Right ventricle myocardium inferior (tissue), 1 donor: ENCODE data around the gene FAHD1. TPM values are rescaled to one million over a fixed set of nuclear protein-coding genes. Genes with fewer than 3 reads are reported as not detected.
A peak's percentile ranks its signal among the peaks of the same experiment; 100 is the strongest.

Experiments used
- ATAC-seq: fragments of 200-7000 bp; cut with Tn5 transposase; one replicate; pipeline ENCODE4 v1.9.1; 2020; ENCODE audit warnings: mild to moderate bottlenecking, moderate library complexity
- DNase-seq: peaks from one replicate; pipeline ENCODE4 v3.0.0; 2021; ENCODE audit errors: missing footprints
- intact Hi-C: fragments of 100-400 bp; cut with DNase I; formaldehyde crosslinking; loops from one replicate; pipeline ENCODE4 v1.11.0; 2022
- total RNA-seq: library from RNA; stranded (reverse); fragmentation: NEBNext Ultra II Directional; extraction: Animal tissue kit (Norgen Biotek cat#: 25700); gene quantifications from one replicate; pipeline ENCODE4 v1.2.1, GENCODE V29; 2021
- donor health status: DM: no; HTN: yes; CAD: no; lungs with severe emphysema.

Gene FAHD1
- total RNA-seq, 1 donor from 2014 or later, result 28.3 TPM

DNA sequence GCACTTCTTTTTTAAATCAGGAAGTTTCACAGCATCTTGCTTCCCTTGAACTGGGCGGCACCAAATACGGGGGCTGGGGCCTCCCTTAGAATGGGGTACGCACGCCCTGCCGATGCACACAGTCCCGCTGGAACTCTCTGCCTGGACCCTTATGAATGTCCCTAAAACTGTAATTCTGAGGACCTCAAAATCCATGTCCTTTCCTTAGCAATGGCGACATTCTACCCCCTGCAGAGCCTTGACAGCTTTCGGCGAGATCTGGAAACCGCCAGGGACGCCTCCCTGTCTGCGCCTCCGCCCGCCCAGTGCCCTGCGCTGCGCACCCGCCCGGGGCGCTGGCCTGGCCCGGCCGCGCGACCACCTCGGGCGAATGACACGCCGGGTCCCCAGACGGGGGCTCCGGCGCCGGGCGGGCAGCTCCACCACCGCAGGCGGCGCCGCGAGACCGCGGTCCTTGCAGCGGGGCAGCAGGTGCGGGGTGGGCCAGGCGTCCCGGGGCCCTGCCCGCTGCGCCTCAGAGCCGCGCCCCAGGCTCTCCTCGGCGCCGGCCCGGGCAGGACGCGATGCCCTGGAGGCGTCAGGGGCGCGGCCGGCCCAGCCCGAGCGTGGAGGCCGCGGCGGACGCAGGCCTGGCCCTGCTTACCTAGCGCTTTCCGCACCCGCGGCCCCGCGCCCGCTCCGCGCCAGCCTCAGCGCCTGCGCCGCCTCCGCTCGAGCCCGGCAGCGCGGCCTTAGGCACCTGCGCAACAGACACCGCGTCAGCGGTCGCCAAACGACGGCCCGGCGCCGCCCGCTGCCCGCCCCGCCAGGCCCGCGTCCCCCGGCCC, 929 bp upstream of the FAHD1 start:
- peak; percentile 8 for ATAC-seq
- DNase-seq, result no peak
- intact Hi-C loops, result loop anchor here (5.0 kb wide), 1 partner anchor 214 kb away; the partner anchor contains the start of genes CRAMP1 and IFT140

DNA sequence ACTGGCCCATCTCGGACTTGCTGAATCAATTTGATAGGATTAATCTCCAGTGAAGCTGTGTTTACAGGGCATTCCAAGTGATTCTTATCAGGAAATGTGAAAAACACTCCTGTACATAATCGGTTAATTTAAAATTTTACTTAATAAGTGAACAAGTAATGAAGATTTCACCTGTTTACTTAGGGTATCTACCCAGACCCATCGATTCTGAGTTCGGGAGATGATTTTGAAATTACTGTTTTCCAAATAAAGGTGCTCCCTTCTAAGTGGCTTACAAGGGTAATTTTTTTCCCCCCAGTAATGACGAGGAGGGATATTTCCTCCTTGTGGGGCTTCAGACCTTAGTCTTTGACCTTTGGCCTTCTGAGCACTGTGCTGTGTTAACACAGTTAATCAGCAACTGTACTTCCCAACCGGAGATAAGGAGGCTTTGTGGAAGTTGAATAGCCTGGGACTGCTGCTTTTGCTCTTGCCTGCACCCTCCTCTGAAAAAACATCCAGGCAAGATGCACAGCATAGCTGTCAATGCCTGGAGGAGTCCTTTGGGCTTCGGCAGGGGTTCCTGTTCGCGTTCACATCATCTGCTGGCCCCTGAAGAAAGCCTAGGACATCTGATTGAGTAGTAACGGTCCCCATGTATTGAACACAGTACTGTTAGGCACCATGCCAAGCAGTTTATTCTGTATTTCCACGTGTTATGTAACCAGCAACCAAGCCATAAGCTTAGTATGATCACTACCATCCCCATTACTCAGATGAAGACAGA, 1.8 kb downstream of the FAHD1 start:
- no peak for ATAC-seq
- DNase-seq, result no peak
- intact Hi-C loops, result loop anchor here (5.0 kb wide), 1 partner anchor 217 kb away; the partner anchor contains the start of genes CRAMP1 and IFT140

GRCh38 chr16:1830213-1830612, 3.2 kb downstream of the FAHD1 start:
- ATAC-seq, result no peak
- intact Hi-C loops, result no loop called here
- no peak for DNase-seq

DNA sequence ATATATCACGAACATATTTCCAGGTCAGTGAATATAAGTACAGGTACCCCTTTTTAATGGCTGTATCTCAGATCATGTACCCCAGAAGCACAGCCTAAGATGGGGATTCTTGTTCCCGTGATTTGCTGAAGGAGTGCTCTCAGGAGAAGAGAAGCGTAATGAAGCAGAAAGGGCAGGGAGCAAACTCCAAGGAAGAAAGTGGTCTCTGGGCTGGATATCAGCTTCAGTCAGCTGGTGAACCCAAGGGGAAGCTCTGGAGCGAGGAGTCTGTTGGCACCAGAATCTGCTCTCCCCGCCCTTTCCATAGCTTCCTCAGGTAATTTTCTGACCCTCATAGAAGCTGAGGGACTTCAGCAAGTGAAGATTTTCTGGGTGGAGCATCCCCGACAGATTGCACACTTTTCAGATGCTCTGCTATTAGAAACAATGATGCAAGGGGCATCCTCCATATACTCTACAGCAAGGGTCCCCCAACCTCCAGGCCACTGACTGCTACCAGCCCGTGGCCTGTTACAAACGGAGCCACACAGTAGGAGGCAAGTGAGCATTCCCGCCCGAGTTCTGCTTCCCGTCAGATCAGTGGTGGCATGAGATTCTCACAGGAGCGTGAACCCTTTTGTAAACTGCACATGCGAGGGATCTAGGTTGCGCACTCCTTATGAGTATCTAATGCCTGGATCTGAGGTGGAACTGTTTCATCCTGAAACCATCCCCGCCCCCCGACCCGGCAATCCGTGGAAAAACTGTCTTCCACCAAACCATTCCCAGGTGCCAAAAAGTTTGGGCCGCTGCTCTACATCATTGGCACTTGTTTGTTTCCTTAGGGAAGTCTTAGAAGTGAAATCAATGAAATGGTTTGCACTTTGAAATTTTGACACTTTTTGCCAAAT, 4.4 kb downstream of the FAHD1 start:
- ATAC-seq (no peak), DNase-seq (no peak)

GRCh38 chr16:1832838-1833454, 5.9 kb downstream of the FAHD1 start:
- intact Hi-C loops, result no loop called here
- ATAC-seq, result no peak
- no peak for DNase-seq

More for the DNA sequence above, 4.4 kb downstream of the FAHD1 start:
- intact Hi-C loops, result no loop called here

- no peak for DNase-seq
- no peak for ATAC-seq
- intact Hi-C loops, result no loop called here
Measured at GRCh38 chr16:1834096-1834495, 7.1 kb downstream of the FAHD1 start.

DNA sequence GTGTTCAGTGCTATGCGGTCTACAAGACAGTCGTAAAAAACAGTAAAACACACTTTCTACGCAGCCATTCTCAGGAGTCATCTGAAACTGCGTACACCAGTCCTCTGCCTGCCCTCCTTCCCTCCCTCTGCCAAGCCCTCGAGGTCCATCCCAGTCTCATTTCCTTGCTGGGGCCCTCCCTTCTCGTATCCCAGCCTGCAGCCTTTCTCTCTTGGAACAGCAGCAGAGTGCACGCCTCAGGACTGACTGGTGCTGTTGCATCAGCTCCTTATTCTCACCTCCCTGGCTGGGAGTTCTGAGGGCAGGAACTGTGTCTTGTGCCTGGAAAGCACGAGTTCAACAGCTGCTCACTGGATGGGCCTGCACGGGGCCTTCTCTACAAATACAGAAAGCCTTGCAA, 12.5 kb downstream of the FAHD1 start:
- no peak for DNase-seq
- no peak for ATAC-seq
- intact Hi-C loops, result no loop called here

GRCh38 chr16:1845985-1846384, 19.0 kb downstream of the FAHD1 start:
- intact Hi-C loops, result no loop called here
- DNase-seq (no peak), ATAC-seq (no peak)

GRCh38 chr16:1846416-1846815, 19.4 kb downstream of the FAHD1 start:
- intact Hi-C loops, result no loop called here
- ATAC-seq, result no peak

DNA sequence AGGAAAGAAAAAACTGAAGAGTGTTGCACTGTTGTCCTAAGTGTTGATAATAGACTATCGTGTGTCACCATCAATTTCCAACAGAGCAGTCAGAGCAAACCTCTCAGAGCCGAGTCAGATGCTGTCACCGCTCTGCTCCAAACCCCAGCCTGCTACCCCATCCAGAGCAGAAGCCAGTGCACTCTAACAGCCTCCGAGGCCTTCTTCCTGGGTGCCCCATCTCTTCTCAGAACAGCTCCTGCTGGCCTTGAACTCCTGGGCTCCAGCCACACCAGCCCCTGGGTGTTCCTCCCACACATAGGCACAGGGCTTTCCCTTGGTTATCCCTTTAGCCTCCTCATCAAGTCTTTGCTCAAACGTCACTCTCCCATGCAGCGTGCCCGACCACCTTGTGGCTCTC, 24.0 kb downstream of the FAHD1 start:
- ATAC-seq, result no peak
- DNase-seq, result no peak
- intact Hi-C loops, result no loop called here

More at GRCh38 chr16:1846416-1846815, 19.4 kb downstream of the FAHD1 start:
- no peak for DNase-seq

- DNase-seq, result no peak
- intact Hi-C loops, result no loop called here
- ATAC-seq, result no peak
Measured at GRCh38 chr16:1851793-1852192, 24.8 kb downstream of the FAHD1 start.

GRCh38 chr16:1857433-1858097, 30.6 kb downstream of the FAHD1 start:
- ATAC-seq (no peak), DNase-seq (no peak)
- intact Hi-C loops, result no loop called here

DNA sequence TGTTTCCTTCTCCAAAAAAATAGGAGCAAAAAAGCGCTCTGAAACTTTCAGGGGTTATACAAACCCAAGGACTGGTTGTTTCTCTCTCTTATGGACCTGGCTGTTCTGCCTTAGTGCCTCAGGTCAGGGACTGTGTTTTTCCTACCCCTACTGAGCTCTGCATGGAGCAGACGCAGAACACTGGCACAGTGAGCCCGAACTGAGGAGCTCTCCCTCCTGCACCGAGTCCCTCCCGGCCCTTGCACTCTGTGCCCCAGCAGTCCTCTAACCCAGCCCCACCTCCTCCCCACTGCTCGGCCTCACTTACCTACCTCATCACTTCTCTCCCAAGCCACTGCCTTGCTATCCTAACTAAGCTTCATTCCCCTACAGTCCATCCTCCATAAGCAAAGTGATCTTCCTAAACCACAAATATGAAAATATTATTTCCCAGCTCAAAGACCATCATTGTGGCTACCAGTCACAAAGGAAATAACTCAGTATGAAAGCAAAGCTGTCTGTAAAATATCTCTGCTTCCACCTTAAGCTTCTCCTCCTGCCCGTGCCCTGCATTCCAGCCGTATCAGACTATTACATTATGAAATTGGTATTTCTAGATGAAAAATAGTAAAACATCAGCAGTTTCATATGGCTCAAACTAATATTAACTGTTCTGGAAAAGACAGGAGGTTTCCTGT, 31.3 kb downstream of the FAHD1 start:
- DNase-seq, result no peak
- ATAC-seq, result no peak
- intact Hi-C loops, result no loop called here

- intact Hi-C loops, result loop anchor here (5.0 kb wide), 1 partner anchor 283 kb away; no protein-coding TSS in a partner anchor
- ATAC-seq (no peak), DNase-seq (no peak)
Measured at GRCh38 chr16:1859650-1860049, 32.6 kb downstream of the FAHD1 start.

GRCh38 chr16:1861730-1862129, 34.7 kb downstream of the FAHD1 start:
- ATAC-seq (no peak), DNase-seq (no peak)
- intact Hi-C loops, result loop anchor here (5.0 kb wide), 1 partner anchor 281 kb away; no protein-coding TSS in a partner anchor

GRCh38 chr16:1862394-1862793, 35.4 kb downstream of the FAHD1 start:
- intact Hi-C loops, result loop anchor here (5.0 kb wide), 1 partner anchor 280 kb away; no protein-coding TSS in a partner anchor
- DNase-seq (no peak), ATAC-seq (no peak)
